ENCODE results near the gene TK2. TPM values are rescaled to one million over a fixed set of nuclear protein-coding genes. Genes with fewer than 3 reads are reported as not detected.

Gene TK2
- total and polyA plus RNA-seq, 4 donors: 10.5 to 31.9 (median 21.0) TPM

DNA sequence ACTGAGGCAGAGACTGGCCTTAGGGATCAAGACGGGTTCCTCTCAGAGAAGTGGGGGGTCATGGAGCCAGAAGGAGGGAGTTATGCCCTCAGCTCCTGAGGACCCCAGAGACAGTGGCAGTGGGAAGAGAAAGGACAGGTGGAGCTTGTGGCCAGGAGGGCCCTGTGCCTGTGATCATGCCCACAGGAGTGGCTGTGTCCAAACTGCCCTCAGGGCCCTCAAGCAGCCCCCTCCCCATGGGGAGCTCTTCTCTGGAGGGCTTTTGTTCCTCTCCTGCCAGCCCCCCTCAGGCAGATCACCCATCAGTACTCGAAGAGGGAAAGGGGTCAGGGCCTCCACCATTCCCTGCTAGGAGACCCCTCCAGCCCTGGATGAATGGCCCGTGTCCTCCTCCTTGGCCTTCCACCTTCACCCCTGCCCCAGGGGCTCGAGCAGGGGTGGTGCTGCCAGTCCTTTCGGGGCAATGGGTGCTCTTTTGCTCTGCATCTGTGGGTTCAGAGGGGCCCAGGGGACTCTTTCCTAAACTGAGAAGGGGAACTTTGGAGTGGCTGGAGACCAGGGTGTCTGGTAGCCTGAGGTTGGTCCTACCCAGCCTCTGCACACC, 70.2 kb downstream of the TK2 start:
- WGBS: 85% methylated on average over 5 of the region's 5 CpGs
- DNase-seq (ENCODE audit: low spot score): no peak
- no peaks in the 10 kb centered on the region for H3K36me3 ChIP-seq (ENCODE audit: control insufficient read depth in 4 of 4, insufficient read depth in 3 of 4, low read depth in 1 of 4, low read length in 3 of 4)
- no peak for TF ChIP-seq HNF4A (conservative IDR thresholded peaks at IDR 0.05)
- TF ChIP-seq RXRA (IDR thresholded peaks at IDR 0.05): no peak
- TF ChIP-seq, protein P1, sequence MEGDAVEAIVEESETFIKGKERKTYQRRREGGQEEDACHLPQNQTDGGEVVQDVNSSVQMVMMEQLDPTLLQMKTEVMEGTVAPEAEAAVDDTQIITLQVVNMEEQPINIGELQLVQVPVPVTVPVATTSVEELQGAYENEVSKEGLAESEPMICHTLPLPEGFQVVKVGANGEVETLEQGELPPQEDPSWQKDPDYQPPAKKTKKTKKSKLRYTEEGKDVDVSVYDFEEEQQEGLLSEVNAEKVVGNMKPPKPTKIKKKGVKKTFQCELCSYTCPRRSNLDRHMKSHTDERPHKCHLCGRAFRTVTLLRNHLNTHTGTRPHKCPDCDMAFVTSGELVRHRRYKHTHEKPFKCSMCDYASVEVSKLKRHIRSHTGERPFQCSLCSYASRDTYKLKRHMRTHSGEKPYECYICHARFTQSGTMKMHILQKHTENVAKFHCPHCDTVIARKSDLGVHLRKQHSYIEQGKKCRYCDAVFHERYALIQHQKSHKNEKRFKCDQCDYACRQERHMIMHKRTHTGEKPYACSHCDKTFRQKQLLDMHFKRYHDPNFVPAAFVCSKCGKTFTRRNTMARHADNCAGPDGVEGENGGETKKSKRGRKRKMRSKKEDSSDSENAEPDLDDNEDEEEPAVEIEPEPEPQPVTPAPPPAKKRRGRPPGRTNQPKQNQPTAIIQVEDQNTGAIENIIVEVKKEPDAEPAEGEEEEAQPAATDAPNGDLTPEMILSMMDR (IDR thresholded peaks at IDR 0.05; ENCODE audit: low read depth, low read length, missing input control): no peak
- TF ChIP-seq YY1 (IDR thresholded peaks at IDR 0.05): no peak
- TF ChIP-seq SP1 (IDR thresholded peaks at IDR 0.05): no peak
- TF ChIP-seq NR2F2 (IDR thresholded peaks at IDR 0.05): no peak
- TF ChIP-seq REST (IDR thresholded peaks at IDR 0.05): no peak
- TF ChIP-seq GABPA (IDR thresholded peaks at IDR 0.05 in 1 of 2, conservative IDR thresholded peaks at IDR 0.05 in 1 of 2): no peak
- TF ChIP-seq HNF4G (IDR thresholded peaks at IDR 0.05): no peak
- no peak for TF ChIP-seq FOXA1 (IDR thresholded peaks at IDR 0.05)
- TF ChIP-seq JUND (IDR thresholded peaks at IDR 0.05): no peak
- TF ChIP-seq, protein P2, sequence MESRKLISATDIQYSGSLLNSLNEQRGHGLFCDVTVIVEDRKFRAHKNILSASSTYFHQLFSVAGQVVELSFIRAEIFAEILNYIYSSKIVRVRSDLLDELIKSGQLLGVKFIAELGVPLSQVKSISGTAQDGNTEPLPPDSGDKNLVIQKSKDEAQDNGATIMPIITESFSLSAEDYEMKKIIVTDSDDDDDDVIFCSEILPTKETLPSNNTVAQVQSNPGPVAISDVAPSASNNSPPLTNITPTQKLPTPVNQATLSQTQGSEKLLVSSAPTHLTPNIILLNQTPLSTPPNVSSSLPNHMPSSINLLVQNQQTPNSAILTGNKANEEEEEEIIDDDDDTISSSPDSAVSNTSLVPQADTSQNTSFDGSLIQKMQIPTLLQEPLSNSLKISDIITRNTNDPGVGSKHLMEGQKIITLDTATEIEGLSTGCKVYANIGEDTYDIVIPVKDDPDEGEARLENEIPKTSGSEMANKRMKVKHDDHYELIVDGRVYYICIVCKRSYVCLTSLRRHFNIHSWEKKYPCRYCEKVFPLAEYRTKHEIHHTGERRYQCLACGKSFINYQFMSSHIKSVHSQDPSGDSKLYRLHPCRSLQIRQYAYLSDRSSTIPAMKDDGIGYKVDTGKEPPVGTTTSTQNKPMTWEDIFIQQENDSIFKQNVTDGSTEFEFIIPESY (IDR thresholded peaks at IDR 0.05): no peak
- no peak for TF ChIP-seq FOXA2 (IDR thresholded peaks at IDR 0.05)
- no peak for TF ChIP-seq TAF1 (conservative IDR thresholded peaks at IDR 0.05)
- H3K27ac ChIP-seq (ENCODE audit: low read depth in 1 of 2, low read length in 2 of 2): no peak overlapping the region
- H3K4me3 ChIP-seq (ENCODE audit: low read depth in 1 of 3, low read length in 3 of 3): no peak overlapping the region
- H3K9ac ChIP-seq (ENCODE audit: low read depth in 1 of 2, low read length in 2 of 2): no peak overlapping the region
- no peaks in the 10 kb centered on the region for H3K9me3 ChIP-seq (ENCODE audit: control insufficient read depth in 4 of 4, low read length in 3 of 4)
- H3K4me1 ChIP-seq (ENCODE audit: control insufficient read depth in 4 of 4, insufficient read depth in 4 of 4, low read length in 3 of 4): peaks cover 0 to 5% (median under 1%) of the 10 kb centered on the region in 4 donors
- peaks cover 0 to 3% (median 0%) of the 10 kb centered on the region in 4 donors for H3K27me3 ChIP-seq (ENCODE audit: control insufficient read depth in 4 of 4, insufficient read depth in 4 of 4, low read length in 3 of 4)

- WGBS: 22% methylated on average over 10 of the region's 10 CpGs
- Histone ChIP-seq H3K4me3 (ENCODE audit: low read depth in 1 of 3, low read length in 3 of 3) (no peak overlapping the region), H3K27me3 (ENCODE audit: control insufficient read depth in 4 of 4, insufficient read depth in 4 of 4, low read length in 3 of 4) (peaks cover 0 to 3% (median 0%) of the 10 kb centered on the region in 4 donors), H3K27ac (ENCODE audit: low read depth in 1 of 2, low read length in 2 of 2) (no peak overlapping the region), H3K36me3 (ENCODE audit: control insufficient read depth in 4 of 4, insufficient read depth in 3 of 4, low read depth in 1 of 4, low read length in 3 of 4) (no peaks in the 10 kb centered on the region), H3K4me1 (ENCODE audit: control insufficient read depth in 4 of 4, insufficient read depth in 4 of 4, low read length in 3 of 4) (peaks cover 0 to 5% (median under 1%) of the 10 kb centered on the region in 4 donors), H3K9me3 (ENCODE audit: control insufficient read depth in 4 of 4, low read length in 3 of 4) (no peaks in the 10 kb centered on the region), H3K9ac (ENCODE audit: low read depth in 1 of 2, low read length in 2 of 2) (peak overlapping the region in 1 of 2 donors; percentile 26)
- DNase-seq (ENCODE audit: low spot score): peak; percentile 69
- TF ChIP-seq GABPA (IDR thresholded peaks at IDR 0.05 in 1 of 2, conservative IDR thresholded peaks at IDR 0.05 in 1 of 2): no peak
- no peak for TF ChIP-seq FOXA2 (IDR thresholded peaks at IDR 0.05)
- peak; percentile 83 to 89 for TF ChIP-seq RAD21 (IDR thresholded peaks at IDR 0.05)
- TF ChIP-seq YY1 (IDR thresholded peaks at IDR 0.05): no peak
- TF ChIP-seq, protein P2 (IDR thresholded peaks at IDR 0.05): no peak
- TF ChIP-seq SP1 (IDR thresholded peaks at IDR 0.05): no peak
- peak in 1 of 2 donors; percentile 61 for TF ChIP-seq RXRA (IDR thresholded peaks at IDR 0.05)
- TF ChIP-seq EGR1 (IDR thresholded peaks at IDR 0.05; ENCODE audit: low read depth in 2 of 2): no peak
- no peak for TF ChIP-seq JUND (IDR thresholded peaks at IDR 0.05)
- TF ChIP-seq, protein P3, sequence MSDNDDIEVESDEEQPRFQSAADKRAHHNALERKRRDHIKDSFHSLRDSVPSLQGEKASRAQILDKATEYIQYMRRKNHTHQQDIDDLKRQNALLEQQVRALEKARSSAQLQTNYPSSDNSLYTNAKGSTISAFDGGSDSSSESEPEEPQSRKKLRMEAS (IDR thresholded peaks at IDR 0.05): no peak
Measured at GRCh38 chr16:66478733-66479511, 71.0 kb downstream of the TK2 start.

All from liver (tissue), 9 donors.